H1 (cell line): ENCODE measurements around the gene FFAR2. TPM values are rescaled to one million over a fixed set of nuclear protein-coding genes. Genes with fewer than 3 reads are reported as not detected.

Experiments used
- ASH2L ChIP-seq: fragments of 200-600, 300-600 bp; sonication (generic); IDR thresholded peaks from one replicate; pipeline ENCODE4 v1.7.1; 2017; ENCODE audit warnings: low read length
- CBX5 ChIP-seq: fragments of 300-800, 300-1000 bp; sonication (generic); IDR thresholded peaks from 2 replicates; pipeline ENCODE4 v1.7.1; 2016; ENCODE audit warnings: antibody characterized with exemption, low read length, low read depth
- CBX8 ChIP-seq: fragments of 300-800, 300-1000 bp; sonication (generic); IDR thresholded peaks from 2 replicates; pipeline ENCODE4 v1.7.1; 2016; ENCODE audit warnings: low read depth, low read length, borderline replicate concordance
- CHD2 ChIP-seq: IDR thresholded peaks from 2 replicates; pipeline ENCODE4 v1.6.1; 2012; ENCODE audit warnings: low read length, improper control_type of control experiment
- CHD7 ChIP-seq: fragments of 300-600 bp; sonication (generic); IDR thresholded peaks from 2 replicates; pipeline ENCODE4 v1.7.1; 2012; ENCODE audit warnings: low read length, moderate library complexity, mild to moderate bottlenecking, inconsistent platforms; ENCODE audit not compliant: insufficient replicate concordance
- EGR1 ChIP-seq: IDR thresholded peaks from 2 replicates; pipeline ENCODE4 v1.6.1; 2011; ENCODE audit warnings: low read depth, low read length, borderline replicate concordance
- SIN3A ChIP-seq, 2 experiments: IDR thresholded peaks in 1 of 2; conservative IDR thresholded peaks in 1 of 2; 2 replicates each; pipeline ENCODE4 v1.6.1; 2011 to 2012; ENCODE audit warnings: low read length in 2 of 2, improper control_type of control experiment in 1 of 2, low read depth in 1 of 2, mild to moderate bottlenecking in 1 of 2
- USF2 ChIP-seq: IDR thresholded peaks from 2 replicates; pipeline ENCODE4 v1.6.1; 2011; ENCODE audit warnings: low read length, improper control_type of control experiment
- polyA plus RNA-seq, 7 experiments: library from polyadenylated mRNA; depleted of rRNA in 3 of 7; stranded (reverse) in 5 of 7; unstranded in 2 of 7; fragments of >200 nt in 5 of 7; fragments of 200-250 nt in 2 of 7; gene quantifications; 1 replicate in 5 of 7; 2 replicates in 1 of 7; 4 replicates in 1 of 7; pipeline versions ENCODE4 v1.2.1 to v1.2.3, GENCODE V29; 2011 to 2013; ENCODE audit warnings: missing spikeins in 2 of 7, mixed read lengths in 2 of 7
- total RNA-seq: library from RNA; stranded (reverse); fragmentation: NEBNext Ultra II Directional; extraction: Animal tissue kit (Norgen Biotek cat#: 25700); gene quantifications from 2 replicates; pipeline ENCODE4 v1.2.1, GENCODE V29; 2021

FFAR2 gene
- total and polyA plus RNA-seq, 2 of the 8 experiments (the other 6 are each of a cell fraction or from before 2014, with no cell fraction given) = not detected

GRCh38 chr19:35421362-35421761, 26.7 kb upstream of the FFAR2 start (continued):
- TF ChIP-seq CHD7 (no peak), CHD2 (no peak), USF2 (no peak), CBX5 (no peak), CBX8 (no peak), SIN3A (conservative IDR thresholded peaks at IDR 0.05 in 1 of 2, IDR thresholded peaks at IDR 0.05 in 1 of 2; ENCODE audit: low read depth in 1 of 2, low read length in 2 of 2) (no peak), EGR1 (no peak), ASH2L (no peak)
